ENCODE measurements around the gene CHIA.

Gene CHIA

DNA sequence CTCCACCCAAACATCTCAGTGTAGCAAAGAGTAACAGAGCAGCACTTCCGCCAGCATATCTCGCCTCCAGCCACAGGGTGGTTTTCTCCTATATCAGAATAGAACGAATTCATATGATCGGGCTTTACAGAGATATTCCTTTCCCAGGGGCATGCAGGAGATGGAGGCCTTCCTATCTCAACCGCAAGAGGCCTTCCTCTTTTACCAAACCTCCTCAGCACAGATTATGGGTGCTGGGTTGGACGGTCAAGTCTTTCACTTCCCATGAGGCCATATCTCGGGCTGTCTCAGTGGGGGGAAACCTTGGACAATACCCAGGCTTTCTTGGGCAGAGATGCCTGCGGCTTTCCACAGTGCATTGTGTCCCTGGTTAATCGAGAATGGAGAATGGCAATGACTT lies 71.1 kb downstream of the CHIA start:
- H3K9me3 ChIP-seq (ENCODE audit: insufficient read depth, low read length, severe bottlenecking) = no peaks in the 10 kb centered on the region
- H4K20me1 ChIP-seq (ENCODE audit: insufficient read depth, low read length) = no peaks in the 10 kb centered on the region
- H3K27ac ChIP-seq (ENCODE audit: low read length) = no peak overlapping the region
- no peak overlapping the region for H3K4me2 ChIP-seq (ENCODE audit: insufficient read depth, low read length)
- no peaks in the 10 kb centered on the region for H3K4me1 ChIP-seq (ENCODE audit: insufficient read depth, low read length)
- H3K79me2 ChIP-seq (ENCODE audit: insufficient read depth, low read length) = no peaks in the 10 kb centered on the region
- TF ChIP-seq, protein P1, sequence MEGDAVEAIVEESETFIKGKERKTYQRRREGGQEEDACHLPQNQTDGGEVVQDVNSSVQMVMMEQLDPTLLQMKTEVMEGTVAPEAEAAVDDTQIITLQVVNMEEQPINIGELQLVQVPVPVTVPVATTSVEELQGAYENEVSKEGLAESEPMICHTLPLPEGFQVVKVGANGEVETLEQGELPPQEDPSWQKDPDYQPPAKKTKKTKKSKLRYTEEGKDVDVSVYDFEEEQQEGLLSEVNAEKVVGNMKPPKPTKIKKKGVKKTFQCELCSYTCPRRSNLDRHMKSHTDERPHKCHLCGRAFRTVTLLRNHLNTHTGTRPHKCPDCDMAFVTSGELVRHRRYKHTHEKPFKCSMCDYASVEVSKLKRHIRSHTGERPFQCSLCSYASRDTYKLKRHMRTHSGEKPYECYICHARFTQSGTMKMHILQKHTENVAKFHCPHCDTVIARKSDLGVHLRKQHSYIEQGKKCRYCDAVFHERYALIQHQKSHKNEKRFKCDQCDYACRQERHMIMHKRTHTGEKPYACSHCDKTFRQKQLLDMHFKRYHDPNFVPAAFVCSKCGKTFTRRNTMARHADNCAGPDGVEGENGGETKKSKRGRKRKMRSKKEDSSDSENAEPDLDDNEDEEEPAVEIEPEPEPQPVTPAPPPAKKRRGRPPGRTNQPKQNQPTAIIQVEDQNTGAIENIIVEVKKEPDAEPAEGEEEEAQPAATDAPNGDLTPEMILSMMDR (IDR thresholded peaks at IDR 0.05; ENCODE audit: borderline replicate concordance, extremely low read depth, low read length, poor library complexity, severe bottlenecking) = no peak
- TF ChIP-seq EZH2 (IDR thresholded peaks at IDR 0.05; ENCODE audit: borderline replicate concordance, low read depth, low read length, severe bottlenecking) = no peak
- no peak overlapping the region for H3K4me3 ChIP-seq (ENCODE audit: low read depth in 1 of 2, low read length in 2 of 2)
- H2AFZ ChIP-seq (ENCODE audit: low read depth, low read length) = no peak overlapping the region
- H3K36me3 ChIP-seq (ENCODE audit: insufficient read depth, low read length) = no peaks in the 10 kb centered on the region
- ATAC-seq (ENCODE audit: insufficient read depth, low read depth) (no peak), DNase-seq (no peak)
- H3K27me3 ChIP-seq (ENCODE audit: insufficient read depth, low read length, poor library complexity) = no peaks in the 10 kb centered on the region
- H3K9ac ChIP-seq (ENCODE audit: low read depth, low read length) = no peak overlapping the region

DNA sequence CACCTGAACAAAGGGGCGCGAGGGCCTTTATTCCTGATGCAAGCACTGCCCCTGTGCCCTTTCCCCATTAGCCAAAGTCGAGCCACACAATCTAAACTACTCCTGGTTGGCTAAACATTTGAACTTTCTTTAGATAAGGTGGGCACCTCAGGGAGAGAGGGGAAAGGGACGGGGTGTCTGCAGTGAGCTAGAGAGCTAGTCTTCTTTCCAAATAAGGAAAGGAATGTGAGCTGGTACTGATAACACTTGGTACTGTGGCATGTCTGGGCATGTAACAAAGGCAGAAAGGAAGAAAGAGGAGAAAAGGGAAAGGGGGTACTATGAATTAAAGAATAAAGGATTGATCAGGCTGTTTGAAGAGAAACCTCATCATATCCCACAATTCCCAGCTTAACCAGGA lies 74.0 kb downstream of the CHIA start:
- Histone ChIP-seq H3K27ac (ENCODE audit: low read length) (no peak overlapping the region), H3K9ac (ENCODE audit: low read depth, low read length) (no peak overlapping the region), H3K27me3 (ENCODE audit: insufficient read depth, low read length, poor library complexity) (no peaks in the 10 kb centered on the region), H3K4me2 (ENCODE audit: insufficient read depth, low read length) (no peak overlapping the region), H3K4me1 (ENCODE audit: insufficient read depth, low read length) (no peaks in the 10 kb centered on the region), H4K20me1 (ENCODE audit: insufficient read depth, low read length) (no peaks in the 10 kb centered on the region), H3K79me2 (ENCODE audit: insufficient read depth, low read length) (no peaks in the 10 kb centered on the region), H2AFZ (ENCODE audit: low read depth, low read length) (no peak overlapping the region), H3K36me3 (ENCODE audit: insufficient read depth, low read length) (no peaks in the 10 kb centered on the region), H3K9me3 (ENCODE audit: insufficient read depth, low read length, severe bottlenecking) (no peaks in the 10 kb centered on the region), H3K4me3 (ENCODE audit: low read depth in 1 of 2, low read length in 2 of 2) (no peak overlapping the region)
- DNase-seq = no peak
- TF ChIP-seq EZH2 (IDR thresholded peaks at IDR 0.05; ENCODE audit: borderline replicate concordance, low read depth, low read length, severe bottlenecking) = no peak
- TF ChIP-seq, protein P1 (IDR thresholded peaks at IDR 0.05; ENCODE audit: borderline replicate concordance, extremely low read depth, low read length, poor library complexity, severe bottlenecking) = no peak
- no peak for ATAC-seq (ENCODE audit: insufficient read depth, low read depth)

DNA sequence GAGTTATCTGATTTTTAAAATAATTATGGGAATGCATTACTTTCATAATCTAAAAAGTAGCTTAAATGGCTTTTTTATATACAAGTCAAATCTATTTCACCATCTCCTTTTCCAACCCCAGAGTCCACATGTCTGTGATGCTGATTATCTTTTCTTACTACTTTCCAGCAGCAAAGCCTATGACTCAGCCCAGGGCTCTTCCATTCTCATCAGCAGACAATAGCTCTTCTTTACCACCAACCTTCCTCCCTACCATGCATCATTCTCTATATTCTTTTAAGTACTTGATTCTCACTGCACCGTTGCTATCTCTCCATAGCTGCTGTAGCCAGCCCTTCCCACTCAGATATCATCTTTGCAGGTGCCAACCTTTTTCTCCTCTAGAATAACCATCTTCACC lies 75.6 kb downstream of the CHIA start:
- Histone ChIP-seq H3K27ac (ENCODE audit: low read length) (no peak overlapping the region), H2AFZ (ENCODE audit: low read depth, low read length) (no peak overlapping the region), H3K4me1 (ENCODE audit: insufficient read depth, low read length) (no peaks in the 10 kb centered on the region), H4K20me1 (ENCODE audit: insufficient read depth, low read length) (no peaks in the 10 kb centered on the region), H3K9ac (ENCODE audit: low read depth, low read length) (no peak overlapping the region), H3K27me3 (ENCODE audit: insufficient read depth, low read length, poor library complexity) (no peaks in the 10 kb centered on the region), H3K4me2 (ENCODE audit: insufficient read depth, low read length) (no peak overlapping the region), H3K36me3 (ENCODE audit: insufficient read depth, low read length) (no peaks in the 10 kb centered on the region), H3K9me3 (ENCODE audit: insufficient read depth, low read length, severe bottlenecking) (no peaks in the 10 kb centered on the region), H3K79me2 (ENCODE audit: insufficient read depth, low read length) (no peaks in the 10 kb centered on the region), H3K4me3 (ENCODE audit: low read depth in 1 of 2, low read length in 2 of 2) (no peak overlapping the region)
- no peak for ATAC-seq (ENCODE audit: insufficient read depth, low read depth)
- TF ChIP-seq, protein P1 (IDR thresholded peaks at IDR 0.05; ENCODE audit: borderline replicate concordance, extremely low read depth, low read length, poor library complexity, severe bottlenecking) = no peak
- TF ChIP-seq EZH2 (IDR thresholded peaks at IDR 0.05; ENCODE audit: borderline replicate concordance, low read depth, low read length, severe bottlenecking) = no peak
- no peak for DNase-seq

DNA sequence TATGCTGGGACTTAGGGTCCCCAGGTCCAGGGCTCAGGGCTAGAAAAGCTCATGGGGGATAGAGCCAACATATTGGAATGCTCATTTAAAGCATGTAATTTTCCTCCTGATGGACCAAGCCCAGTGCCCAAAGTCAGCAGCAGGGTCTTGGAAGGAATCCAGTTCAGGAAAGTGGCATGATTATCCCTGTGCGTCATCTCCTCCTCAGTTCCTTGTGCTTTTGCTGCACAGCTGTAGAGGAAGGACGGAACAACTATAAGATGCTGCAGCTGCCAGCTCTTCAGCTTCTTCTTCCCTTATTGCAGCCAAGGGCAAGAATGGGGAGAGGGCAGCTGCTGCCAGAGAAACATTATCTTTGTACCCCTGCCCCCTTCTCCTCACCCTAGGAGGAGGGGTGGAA lies 78.5 kb downstream of the CHIA start:
- TF ChIP-seq EZH2 (IDR thresholded peaks at IDR 0.05; ENCODE audit: borderline replicate concordance, low read depth, low read length, severe bottlenecking) = no peak
- TF ChIP-seq, protein P1 (IDR thresholded peaks at IDR 0.05; ENCODE audit: borderline replicate concordance, extremely low read depth, low read length, poor library complexity, severe bottlenecking) = no peak
- no peaks in the 10 kb centered on the region for H3K27me3 ChIP-seq (ENCODE audit: insufficient read depth, low read length, poor library complexity)
- ATAC-seq (ENCODE audit: insufficient read depth, low read depth) = no peak

More for the DNA sequence above, 78.5 kb downstream of the CHIA start:
- no peak for DNase-seq
- Histone ChIP-seq H3K27ac (ENCODE audit: low read length) (no peak overlapping the region), H3K79me2 (ENCODE audit: insufficient read depth, low read length) (no peaks in the 10 kb centered on the region), H2AFZ (ENCODE audit: low read depth, low read length) (no peak overlapping the region), H4K20me1 (ENCODE audit: insufficient read depth, low read length) (no peaks in the 10 kb centered on the region), H3K4me1 (ENCODE audit: insufficient read depth, low read length) (no peaks in the 10 kb centered on the region), H3K36me3 (ENCODE audit: insufficient read depth, low read length) (no peaks in the 10 kb centered on the region), H3K4me2 (ENCODE audit: insufficient read depth, low read length) (no peak overlapping the region), H3K9me3 (ENCODE audit: insufficient read depth, low read length, severe bottlenecking) (no peaks in the 10 kb centered on the region), H3K9ac (ENCODE audit: low read depth, low read length) (no peak overlapping the region), H3K4me3 (ENCODE audit: low read depth in 1 of 2, low read length in 2 of 2) (no peak overlapping the region)
